HG03196 (cell line): ENCODE measurements around the gene DDX49.
"Not testable (repeated sequence)": the region's sequence is repeated elsewhere in the genome, so short reads cannot be mapped to it uniquely, and the experiment has no call there.

Experiments used
- ATAC-seq: cut with Tn5 transposase; IDR thresholded peaks from one replicate; pipeline ENCODE4 v1.9.1; 2021; ENCODE audit not compliant: unreplicated experiment

DDX49 gene

GRCh38 chr19:18895824-18896341 lies 23.6 kb upstream of the DDX49 start, which contains the start of gene CERS1:
TSS of gene CERS1 (minus strand) at chr19:18896158. CDS start at chr19:18896072, 86 bp downstream.
- ATAC-seq, result no peak

DNA sequence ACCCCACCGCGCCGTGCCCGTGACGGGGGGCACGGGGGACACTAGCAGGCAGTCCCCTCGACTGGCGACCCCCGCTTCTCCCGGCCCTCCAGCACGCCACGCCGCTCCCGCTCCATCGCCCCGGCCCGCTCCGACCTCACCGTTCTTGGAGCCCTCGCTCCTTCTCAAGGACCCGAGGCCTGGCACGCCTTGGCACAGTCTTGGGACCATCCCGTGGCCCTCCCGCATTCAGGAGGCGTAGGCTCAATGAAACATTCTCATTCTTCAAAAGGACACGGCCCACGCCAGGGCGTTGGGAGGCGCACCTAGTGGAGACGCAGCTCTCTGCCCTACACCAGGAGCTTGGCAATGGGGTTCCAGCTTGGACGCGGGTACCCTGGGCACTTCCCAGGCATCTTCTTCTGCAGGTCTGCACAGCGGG lies 23.1 kb upstream of the DDX49 start:
- no peak for ATAC-seq

- no peak for ATAC-seq
These were observed 22.2 kb upstream of the DDX49 start for GRCh38 chr19:18897094-18898029.

DNA sequence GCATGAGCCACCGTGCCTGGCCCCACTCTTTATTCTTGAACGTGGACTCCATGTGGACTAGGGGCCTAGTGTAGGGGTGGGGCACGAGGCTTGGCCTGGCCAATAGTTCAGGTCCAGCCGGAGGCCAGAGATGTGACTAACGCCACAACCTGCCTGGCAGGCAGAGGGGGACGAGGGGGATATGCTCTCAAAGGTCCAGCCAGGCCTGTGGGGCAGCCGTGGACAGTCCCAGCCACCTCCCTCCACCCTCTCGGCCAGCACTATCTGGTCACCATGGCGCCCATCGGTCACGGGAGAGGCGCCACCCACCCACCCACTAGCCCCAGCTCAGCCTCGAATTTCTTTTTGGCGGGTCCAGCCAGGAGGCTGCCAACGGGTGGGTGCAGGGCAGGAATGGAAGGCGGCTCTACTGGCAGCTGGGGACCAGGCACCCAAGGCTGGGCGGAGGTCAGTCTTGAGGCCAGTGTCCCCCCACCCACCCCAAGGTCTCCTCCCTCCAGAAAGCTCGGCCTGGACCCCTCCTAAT lies 21.4 kb upstream of the DDX49 start:
- ATAC-seq, result no peak

- ATAC-seq, result no peak
These were observed 20.7 kb upstream of the DDX49 start for GRCh38 chr19:18898607-18899408.

DNA sequence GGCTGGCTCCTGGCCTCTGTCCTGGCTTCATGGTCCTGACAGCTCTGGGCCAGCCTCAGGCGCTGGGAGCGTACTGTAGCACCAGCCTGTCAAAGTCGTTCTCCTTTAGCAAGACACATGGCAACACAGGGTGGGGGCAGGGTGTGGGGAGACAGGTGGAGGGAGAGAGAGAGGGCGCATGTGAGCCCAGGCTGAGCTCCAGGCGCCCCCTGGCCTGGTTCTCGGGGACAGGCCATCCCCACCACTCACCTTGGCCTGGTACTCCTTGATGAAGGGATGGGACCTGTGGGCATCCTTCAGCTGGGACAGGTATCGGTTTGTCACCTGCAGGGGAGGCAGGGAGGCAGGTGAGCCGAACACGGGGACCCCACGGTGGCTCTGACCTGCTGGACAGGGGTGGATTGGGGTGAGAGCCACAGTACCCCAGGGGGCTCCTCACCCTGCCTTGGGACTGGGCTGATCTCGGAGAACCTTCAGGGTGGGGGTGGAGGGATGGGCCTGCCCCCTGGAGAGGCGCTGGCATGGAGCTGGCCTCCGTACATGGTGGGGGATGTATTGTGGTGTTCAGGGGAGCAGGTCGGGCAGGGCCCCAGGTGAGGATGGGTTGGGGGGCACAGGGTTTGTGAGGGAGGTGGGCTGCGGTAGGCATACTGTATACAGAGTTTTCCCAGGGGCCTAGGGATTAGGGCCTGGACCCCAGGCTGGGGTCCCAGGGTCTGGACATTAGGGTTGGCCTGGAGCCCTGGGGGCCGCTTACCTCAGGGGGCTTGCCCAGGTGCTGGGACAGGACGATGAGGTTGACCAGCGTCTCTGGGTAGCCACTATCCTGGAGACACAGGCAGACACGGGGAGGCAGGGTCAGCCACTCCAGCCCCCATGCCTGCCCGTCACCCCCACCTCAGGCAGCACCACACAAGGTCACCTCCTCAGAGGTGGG lies 19.6 kb upstream of the DDX49 start:
- no peak for ATAC-seq

DNA sequence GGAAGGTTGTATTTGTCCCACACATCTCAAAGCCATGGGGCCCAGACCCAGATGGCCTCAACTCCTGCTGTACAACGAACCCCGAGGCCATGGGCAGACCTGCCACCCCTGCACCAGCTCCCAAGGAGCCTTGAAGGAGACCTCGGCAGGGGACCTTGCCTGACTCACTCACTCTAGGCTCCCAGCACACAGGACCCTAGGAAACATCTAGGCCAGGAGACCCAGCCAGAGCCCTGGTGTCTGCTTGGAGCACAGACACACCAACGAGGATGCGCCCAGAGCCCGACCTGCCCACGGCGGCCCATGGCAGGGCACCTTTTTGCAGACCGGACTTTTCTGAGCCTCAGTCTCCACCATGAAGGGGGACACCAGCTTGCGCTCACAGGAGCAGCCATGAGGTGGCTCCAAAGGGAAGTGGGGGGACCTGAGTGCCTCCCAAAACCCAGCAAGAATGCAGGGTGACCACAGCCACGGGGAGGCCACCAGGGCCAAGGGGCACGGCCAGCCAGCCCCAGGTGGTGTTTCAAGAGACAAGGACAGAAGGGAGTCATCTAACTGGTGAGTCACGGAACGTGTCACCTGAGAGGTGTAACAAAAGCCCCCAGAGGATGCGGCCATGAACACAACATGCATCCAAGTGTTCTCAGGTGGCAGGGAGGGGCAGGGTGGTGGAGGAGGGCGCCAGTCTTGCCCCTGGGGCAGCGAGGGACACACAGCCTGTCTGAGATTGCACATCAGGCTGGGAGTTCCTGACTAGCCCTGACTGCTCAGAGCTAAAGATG lies 18.6 kb upstream of the DDX49 start:
- no peak for ATAC-seq

GRCh38 chr19:18901491-18901890 lies 18.0 kb upstream of the DDX49 start:
- ATAC-seq, result no peak

- not testable (repeated sequence) for ATAC-seq
These were observed 17.0 kb upstream of the DDX49 start for GRCh38 chr19:18902519-18902918.

GRCh38 chr19:18903156-18904037 lies 16.1 kb upstream of the DDX49 start:
- no peak for ATAC-seq

DNA sequence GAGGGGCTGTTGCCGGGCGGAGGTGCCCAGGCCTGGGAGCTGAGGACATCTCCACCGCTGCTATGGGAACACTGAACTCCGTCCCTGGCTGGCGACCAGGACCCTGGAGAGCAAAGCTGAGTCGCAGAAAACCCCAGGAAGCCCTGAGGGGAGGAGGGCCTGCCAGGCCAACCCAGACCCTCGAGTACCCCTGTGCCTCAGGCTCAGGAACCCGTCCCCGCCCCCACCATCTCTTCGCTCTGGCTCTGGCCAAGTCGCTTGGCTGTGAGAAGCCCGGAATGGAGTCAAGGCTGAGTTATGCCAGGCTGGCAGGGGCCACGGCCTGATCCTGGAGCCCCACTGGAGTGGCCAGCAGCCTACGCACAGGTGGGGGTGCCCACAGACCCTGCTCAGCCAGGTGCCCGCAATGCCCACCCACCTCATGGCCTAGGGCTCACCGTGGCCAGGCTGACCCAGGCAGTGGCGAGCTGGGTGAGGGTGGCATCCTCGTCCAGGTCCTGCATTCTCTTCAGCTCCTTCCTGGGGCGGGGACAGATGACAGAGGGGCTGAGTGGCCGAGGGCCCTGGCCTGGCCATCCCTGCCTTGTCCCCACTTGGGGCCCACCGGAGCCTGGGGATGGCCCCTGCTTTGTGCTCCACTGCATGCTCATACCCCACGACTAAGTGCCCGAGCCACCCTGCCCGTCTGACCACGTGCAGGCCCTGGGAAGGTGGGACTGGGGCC lies 15.0 kb upstream of the DDX49 start:
- ATAC-seq, result no peak

DNA sequence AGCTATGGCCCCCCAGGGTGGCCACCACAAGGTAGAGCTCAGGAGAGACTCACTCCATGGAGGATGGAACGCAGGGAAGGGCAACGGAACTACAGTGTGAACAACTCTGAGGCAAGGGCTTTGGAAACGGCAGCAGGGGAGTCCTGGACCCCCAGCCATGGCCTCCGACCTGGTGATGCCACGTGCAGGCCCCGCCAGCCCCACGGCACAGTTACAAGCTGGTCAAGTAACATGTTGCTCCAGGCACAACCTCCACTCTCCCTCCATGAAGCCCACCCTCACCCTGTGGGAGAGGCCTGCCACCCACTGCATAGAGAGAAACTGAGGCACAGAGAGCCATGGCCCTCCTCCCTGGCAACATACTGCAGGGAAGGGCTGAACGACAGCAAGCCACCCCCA lies 14.5 kb upstream of the DDX49 start:
- ATAC-seq, result no peak

GRCh38 chr19:18905513-18906236 lies 13.8 kb upstream of the DDX49 start:
- ATAC-seq, result no peak

- no peak for ATAC-seq
These were observed 12.7 kb upstream of the DDX49 start for GRCh38 chr19:18906605-18907519.

DNA sequence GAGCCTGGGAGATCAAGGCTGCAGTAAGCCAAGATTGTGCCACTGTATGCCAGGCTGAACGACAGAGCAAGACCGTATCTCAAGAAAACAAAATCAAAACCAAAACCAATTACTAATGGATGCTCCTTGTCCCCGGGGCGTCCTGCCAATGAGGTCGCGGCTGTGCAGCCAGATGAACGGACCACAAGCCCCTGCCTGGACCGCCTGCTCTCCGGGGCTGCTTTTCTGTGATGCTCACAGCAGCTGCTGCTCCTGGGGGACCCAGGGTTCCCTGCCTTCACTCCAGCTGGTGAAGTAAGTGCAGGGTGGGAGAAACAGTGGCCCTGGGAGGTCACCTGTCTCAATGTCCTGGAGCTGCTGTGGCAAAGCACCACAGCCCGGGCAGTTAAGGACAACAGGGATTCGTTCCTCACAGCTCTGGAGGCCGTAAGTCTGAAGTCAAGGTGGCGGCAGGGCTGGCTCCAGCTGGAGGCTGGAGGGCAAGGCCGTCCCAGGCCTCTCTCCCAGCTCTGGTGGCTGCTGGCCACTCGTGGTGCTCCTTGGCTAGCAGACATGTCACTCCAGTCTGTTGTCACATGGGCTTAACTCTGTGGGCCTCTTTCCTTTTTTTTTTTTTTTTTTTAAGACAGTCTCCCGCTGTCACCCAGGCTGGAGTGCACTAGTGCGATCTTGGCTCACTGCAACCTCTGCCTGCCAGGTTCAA lies 10.4 kb upstream of the DDX49 start:
- no peak for ATAC-seq

- ATAC-seq, result no peak
These were observed 9.5 kb upstream of the DDX49 start for GRCh38 chr19:18910010-18910409.
